ENCODE results near the gene SAP25.
"Not testable (repeated sequence)": the region's sequence is repeated elsewhere in the genome, so short reads cannot be mapped to it uniquely, and the experiment has no call there.

SAP25 gene

DNA sequence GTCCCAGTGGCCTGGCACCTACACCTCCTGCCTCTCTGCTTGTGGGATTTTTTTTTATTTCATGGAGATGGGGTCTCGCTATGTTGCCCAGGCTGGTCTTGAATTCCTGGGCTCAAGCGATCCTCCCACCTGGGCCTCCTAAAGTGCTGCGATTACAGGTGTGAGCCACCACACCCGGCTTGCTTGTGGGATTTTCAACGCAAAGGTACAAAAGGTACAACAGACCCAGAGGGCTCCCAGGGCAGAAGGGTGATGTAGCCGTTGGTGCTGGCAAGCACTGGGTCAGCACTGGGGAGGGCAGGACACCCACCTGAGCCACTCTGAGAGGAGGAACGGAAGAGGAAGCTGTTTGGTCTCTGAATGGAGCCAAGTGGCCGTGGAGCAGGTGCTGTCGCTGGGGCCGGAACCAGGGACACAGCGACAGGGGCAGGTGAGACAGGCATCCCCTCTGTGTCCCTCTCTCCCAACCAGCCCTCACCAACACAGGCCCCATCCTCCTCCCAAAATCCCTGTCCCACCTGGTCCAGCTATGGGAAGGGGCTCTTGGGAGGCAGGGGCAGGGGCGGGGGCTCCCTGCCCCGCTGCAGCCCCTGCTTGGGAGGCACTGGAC, 2.8 kb upstream of the SAP25 start:
- DNase-seq (ENCODE audit: low spot score) = no peak

DNA sequence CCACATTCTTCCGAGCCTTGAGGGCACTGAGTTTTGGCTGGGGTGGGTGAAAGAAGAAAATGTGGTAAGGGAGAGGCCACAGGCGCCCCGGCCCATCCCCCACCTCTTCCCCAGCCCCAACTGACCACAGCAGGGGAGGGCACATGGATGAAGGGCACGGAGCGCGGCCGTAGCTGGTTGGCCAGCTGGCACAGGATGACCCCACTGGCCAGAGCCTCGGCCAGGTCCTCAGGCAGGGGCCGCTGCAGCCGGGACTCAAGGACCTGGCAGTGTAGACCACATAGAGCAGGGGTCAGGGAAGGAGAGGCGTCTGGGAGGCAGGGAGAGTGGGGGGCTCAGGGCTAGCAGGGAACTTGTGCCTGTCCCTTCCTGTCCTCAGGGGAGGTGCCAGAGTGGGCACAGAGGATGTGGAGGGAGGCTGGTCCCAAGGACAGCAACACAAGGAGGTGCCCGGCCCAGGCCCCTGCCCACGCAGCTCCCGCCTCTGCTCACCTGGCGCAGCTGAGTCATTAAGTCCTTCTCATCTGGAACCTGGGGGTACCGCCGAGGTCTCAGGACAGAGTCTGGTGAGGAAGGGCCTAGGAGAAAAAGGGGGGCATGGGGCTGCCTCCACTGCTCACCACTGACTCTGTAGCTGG, 2.2 kb upstream of the SAP25 start:
- DNase-seq (ENCODE audit: low spot score) = no peak

DNA sequence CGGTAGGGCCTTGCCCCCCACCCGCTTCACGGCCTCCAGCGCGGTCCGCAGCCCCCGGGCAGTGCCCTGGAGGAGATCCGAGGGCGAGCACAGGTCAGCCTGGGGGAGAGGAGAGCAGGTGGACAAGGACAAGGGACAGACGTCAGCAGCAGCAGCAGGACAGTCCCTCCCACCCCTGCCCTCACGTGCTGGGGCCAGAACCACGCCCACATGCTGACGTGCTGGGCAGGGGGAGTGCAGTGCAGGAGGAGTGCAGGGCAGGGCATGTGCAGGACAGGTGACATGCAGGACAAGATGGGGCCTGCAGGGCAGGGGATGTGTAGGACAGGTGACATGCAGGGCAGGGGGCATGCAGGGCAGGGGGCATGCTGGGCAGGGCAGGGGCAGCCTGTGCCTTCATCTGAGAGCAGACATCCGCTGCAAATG, 1.5 kb upstream of the SAP25 start:
- no peak for DNase-seq (ENCODE audit: low spot score)

DNA sequence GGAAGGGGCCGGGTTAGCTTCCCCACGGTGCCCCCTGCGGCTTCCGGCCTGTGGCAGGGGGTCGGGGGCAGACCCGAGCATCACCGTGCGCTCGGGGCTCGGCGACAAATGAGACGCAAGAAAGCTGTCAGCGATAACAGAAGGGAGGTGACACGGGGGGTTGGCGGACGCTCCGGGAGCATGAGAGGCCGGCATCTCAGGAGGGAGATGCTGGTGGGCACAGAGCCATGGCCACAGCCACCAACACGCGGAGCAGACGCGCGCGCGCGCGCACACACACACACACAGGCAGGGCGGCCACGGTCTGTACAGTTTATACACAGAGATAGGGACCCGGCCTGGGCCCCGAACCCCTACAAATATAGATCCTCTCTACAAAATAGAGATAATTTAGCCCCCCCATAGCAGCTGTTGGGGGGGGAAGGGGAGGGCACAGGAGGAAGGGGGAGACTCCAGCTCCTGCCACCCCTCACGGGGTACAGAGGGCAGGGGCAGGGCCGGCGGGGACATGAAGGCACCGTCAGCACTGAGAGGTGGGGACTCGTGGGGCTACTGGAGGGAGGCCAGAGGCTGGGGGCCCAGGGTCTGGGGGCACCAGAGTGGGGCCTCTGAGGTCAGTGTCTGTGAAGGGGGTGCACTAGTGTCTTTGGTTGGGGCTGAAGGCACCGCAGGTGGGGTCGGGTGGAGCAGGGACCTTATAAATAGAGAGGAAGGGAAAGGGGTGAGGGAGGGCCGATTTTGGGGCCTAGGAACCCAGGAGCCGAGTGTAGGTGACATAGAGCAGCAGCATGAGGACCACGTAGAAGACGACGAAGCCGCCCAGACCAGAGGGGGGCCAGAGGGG, 884 bp upstream of the SAP25 start:
- DNase-seq (ENCODE audit: low spot score) = no peak

DNA sequence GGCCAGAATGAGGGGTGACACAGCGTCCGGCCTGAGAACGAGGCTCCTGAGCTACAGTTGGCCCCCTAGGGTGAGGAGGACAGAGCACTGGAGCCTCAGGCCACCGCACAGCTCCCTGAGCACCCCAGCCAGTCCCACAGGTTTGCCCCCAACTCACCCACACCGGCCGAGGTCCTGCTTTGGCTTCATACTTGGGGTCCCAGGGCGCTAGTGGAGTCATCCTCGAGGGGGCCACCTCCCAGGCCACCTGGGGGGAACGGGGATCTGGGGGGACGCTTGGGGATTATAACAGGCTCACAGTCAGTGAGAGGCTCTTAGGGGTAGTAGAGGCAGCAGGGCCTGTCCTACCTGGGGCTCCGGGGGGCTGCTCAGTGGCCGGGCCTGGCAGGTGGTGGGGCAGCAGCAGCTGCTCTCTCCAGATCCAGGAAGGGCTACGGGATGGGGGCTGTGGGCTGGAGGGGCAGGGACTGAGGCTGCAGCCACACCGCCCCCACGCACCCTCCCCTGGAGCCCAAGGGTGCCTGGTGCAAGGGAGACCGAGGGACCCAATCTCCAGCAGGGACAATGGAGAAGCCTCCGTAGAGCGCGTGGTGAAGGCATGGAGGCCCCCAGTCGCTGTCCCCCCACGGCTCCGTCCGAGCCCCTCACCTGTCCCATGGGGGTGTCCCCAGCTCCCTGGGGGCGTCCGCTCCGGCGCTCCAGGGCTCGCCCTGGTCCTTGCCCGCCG, 588 bp downstream of the SAP25 start:
- no peak for DNase-seq (ENCODE audit: low spot score)

DNA sequence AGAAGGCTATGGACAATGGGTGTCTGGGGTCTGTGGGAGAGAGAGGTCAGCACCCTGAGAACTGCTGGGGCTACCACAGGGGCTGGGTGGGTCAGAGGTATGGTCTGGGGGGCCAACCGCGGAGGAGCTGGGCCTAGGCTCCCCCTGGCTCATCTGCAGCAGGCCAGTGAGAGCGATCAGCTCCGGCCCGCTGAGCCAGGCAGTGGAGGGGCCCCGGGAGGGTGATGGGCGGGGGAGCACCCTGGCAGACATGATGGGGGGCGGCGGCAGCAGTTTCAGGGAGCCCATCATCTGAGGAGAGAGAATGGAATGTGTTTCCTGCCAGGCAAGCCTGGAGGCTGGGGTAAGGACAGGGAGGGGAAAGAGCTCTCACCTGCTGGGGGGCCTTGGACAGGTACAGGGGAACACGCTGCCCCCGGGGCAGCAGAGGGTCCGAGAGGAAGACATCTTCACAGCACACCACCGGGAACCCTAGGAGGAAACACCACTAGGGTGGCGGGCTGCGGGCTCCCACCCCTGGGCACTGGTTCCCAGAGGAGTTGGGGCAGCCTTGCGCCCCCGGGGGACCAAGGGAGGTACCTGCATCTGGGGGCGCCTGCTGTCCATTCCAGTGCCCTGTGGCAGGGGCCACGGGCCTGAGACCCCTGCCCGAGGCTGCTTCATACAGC, 1.3 kb downstream of the SAP25 start:
- DNase-seq (ENCODE audit: low spot score) = no peak

DNA sequence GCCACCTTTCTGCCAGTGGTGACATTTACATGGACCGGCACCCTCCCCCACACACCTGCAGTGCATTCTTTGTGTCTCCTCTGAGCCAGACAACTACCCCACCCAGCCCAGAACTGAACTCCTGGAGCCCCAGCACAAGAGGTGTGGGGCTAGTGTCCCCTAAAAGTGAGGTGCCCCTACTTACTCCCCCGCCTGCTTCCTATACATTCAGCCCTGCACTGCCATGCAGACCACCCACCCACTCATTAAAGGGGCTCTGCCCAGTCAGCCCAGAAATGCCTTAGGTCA, 1.9 kb downstream of the SAP25 start:
- no peak for DNase-seq (ENCODE audit: low spot score)

DNA sequence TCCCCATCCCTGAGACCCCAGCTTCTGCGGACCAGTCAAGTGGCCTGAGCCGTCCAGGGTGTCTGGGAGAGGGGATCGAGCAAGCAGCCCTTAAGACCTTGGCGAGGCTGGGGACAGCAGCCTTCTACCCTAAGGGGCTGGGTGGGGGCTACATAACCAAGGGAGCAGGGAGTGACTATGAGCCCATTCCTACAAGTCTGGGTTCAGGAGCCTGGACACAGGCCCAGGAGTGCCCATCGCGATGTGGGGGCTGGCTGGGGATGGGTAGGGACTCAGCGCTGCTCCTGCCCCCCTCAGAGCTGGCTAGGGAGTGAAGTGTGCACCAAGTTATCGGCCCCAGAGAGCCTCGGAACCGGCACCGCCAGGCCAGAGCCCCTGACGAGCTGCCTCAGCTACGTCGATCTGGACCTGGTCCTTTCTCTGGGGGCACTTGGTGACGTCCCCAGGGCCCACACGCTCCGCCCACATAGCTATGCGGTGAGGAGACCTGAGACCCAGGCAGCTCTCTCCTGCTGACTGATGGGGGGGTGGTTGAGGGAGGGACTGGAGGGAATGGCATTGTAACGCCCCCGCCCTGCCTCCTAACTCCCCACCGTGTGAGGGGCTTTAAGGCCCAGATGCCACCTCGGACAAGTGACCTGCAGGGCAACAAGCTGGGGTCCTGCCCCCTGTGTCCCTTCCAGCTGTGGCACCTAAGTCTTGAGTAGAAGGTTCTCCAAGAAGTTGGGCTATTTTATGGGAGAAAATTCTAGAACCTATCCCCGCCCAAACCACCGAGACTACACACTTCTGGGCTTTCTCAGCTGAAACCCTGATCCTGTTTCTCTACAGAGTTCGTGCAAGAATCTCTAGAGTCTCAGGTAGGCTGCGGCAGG, 2.5 kb downstream of the SAP25 start:
- DNase-seq (ENCODE audit: low spot score) = no peak

DNA sequence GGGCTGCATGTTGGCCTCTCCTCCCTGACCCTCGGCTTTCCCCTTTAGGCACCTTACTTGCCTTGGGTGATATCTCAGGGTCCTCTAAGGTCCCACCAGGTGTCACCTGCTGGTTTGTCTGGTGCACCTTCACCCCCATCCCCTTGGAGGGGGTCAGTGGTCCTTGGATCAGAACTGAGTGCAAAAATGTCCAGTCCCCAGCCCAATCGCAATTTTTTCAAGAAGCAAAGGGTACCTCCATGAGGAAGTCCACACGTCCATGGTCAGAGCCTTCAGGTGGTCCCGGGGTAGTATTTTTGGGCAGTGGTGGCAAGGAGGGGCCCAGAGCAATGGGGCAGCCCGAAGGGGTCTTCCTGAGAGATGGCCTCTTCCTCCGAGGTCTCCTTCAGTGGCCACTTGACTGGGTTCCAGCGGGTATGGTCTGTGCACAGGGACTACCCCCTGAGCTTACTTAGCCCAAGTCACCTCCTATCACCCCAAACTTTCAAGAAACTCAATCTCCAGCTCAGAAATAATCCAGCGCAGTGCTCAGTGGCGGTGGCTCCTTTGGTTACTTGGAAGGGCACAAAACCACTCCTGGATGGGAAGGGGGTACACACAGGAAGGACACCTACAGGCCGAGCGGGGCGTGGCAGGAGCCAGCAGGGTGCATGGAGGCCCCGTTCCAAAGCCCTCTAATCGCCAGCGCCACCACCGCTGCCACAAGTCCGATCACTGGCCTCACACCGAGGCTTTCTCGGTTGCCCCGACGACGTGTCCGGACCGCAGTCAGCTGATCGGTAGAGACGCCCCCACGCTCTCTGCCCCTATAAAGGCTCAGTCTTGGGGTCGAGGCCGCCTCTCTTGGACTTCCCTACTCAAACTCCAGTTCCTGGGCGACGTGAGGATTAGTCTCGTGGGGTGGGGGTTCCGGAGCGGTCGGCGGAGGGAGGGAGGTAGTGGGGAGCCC, 4.5 kb downstream of the SAP25 start:
- no peak for DNase-seq (ENCODE audit: low spot score)

DNA sequence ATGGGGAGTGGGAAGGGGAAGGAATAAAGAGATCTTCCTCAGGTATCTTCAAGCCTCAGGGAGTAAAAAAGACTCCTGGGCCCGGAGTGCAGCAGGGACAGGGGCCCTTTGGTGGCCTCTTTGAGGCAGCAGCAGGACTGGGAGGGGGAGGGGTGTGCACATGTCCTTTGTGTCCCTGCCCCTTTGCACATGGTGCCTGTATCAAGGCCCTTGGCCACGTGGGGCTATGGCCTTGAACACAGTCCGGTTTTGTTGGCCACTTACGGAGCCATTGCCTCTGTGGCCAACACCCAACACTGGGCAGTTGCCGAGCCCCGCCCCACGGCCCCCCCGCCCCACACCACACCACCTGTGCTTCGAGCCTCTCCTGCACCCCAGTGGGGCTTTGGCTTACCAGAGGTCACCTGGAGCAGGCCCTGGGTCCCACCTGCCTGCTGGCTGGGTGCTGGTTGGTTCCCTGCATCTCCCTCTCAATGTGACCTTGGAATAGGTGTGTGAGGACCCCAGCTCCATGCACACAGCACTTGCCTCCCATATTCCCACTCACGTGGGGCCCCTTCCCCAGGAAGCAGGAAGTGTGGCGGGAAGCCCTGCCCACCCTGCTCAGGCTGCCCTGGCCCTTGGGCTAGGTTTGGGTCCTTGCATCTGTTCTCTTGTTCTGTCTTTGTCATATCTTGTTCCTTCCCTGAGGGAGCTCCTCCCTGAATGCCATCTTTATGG, 5.4 kb downstream of the SAP25 start:
- DNase-seq (ENCODE audit: low spot score) = no peak

DNA sequence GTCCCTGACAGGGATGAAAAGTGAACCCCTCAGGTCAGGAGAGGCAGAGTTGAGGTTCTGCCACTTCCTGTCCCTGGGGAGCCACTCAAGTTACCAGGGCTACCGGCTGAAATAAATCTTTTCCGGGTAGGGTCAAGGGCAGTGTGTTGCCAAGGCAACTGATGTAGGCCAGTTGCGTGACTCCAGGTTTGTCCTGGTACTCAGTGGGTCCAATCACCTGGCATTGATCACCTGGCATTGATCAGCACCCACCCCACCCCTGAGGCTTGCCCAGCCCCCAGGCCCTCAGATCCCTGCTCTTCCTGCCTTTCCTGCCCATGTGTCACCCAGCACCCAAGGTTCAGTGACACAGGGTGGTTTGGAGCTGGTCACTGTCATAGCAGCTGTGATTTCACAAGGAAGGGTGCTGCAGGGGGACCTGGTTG, 5.9 kb downstream of the SAP25 start:
- DNase-seq (ENCODE audit: low spot score) = no peak

DNA sequence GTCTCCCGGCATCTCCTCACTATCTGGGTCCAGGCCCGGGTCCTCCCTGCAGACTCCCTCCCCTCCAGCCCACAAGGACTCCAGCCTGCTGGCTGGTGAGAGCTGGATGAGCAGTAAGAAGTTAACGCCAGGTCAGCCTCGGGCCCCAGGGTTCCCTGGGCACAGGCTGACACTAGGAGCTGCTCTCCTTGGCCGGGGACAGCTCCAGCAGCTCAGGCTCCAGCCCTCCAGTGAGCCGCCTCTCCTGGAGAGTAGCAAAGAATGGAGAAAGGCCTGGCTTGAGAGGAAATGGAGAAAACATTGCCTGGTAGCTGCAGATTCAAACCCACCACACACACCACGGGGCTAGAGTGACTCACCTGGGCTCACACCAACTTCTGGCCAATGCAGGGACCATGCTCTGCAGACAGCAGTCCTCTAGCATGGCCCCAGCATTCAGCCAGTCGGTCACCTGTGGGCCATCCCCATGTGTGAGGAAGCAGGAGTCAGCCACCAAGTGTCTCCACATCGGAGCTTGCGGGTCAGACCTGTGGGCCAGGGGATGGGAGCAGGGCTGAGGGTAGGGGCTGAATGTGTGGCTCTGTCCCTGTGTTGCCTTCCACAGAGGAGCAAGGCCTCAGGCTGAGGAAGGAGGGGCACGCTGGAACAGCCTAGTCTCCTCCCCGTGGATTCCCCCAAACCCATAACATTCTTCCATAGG, 6.5 kb downstream of the SAP25 start:
- DNase-seq (ENCODE audit: low spot score) = no peak

DNA sequence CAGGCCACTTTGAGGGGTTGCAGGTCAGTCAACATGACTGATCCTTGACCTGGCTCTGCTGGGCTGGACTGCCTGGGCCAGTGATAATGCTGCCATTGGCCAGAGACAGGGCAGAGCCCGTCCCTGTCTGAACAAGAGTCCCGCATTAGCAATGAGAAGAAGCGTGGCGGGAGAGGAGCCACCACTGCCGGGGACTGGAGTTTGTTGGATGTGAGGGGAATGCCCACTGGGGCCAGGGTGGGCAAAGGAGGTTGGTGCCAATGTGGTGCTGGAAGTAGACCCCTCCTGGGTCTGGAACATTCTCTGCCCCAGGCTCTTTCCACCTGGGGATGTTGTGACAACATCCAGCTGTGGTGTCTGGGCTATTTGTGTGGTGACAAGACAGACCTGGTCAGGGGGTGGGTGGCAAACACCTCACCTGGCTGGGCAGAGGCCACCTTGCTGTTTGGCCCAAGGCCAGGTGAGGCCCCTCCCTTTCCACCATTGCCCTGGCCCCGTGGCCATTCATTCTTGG, 7.6 kb downstream of the SAP25 start:
- DNase-seq (ENCODE audit: low spot score) = no peak

DNA sequence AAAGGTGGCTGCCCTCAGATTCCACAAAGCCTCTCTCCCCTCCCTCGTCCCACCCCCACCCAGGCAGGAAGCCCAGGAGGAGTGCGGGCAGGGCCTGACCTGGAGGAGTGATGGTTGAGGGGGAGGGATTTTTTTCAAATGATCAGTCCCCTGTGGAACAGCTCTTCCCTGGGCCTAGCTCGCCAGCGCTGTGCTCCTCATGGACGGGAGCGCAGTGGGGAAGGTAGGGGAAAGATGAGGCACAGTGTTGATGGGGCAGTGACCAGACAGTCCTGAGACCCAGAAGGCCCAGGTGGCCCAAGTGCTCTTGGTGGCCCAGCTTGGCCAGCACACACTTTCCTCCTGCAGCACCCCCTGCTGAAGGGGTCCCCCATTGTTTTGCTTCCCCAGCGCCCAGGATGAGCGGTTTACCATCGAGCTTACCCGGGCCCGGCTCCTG, 8.5 kb downstream of the SAP25 start:
- no peak for DNase-seq (ENCODE audit: low spot score)

DNA sequence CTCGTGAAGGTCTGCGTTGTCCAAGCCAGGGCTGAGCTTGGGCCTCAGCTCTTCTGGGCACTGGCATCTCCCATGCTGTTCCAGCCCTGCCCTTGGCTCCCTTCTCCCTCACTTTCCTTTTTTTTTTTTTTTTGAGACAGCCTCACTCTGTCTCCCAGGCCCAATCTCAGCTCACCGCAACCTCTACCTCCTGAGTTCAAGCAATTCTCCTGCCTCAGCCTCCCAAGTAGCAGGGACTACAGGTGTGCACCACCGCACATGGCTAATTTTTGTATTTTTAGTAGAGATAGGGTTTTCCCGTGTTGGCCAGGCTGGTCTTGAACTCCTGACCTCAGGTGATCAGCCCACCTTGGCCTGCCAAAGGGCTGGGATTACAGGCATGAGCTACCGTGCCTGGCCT, 9.3 kb downstream of the SAP25 start:
- not testable (repeated sequence) for DNase-seq (ENCODE audit: low spot score)

DNA sequence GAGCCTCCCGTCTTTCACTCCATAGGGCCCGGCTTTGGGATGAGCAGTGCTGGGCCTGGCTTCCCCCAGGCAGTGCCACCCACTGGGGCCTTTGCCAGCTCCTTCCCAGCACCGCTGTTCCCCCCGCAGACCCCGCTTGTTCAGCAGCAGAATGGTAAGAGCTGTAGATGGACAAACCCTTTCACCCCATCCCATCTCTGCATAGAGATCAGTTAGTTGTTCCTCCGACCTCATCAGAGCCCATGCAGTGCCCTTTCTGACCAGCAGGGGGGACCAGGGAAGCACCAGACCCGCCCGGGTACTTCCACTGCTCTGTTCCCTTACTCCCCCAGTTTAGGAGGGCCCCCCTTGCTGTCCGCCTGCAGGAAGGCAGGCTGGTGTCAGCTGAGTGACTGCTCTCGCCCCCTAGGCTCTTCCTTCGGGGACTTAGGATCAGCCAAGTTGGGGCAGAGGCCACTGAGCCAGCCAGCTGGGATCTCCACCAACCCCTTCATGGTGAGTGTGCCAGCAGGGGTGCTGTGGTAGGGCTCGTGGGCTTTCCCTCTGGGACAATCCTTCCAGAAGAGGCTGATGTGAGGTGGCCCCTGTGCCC, 9.8 kb downstream of the SAP25 start:
- peak; percentile 62 for DNase-seq (ENCODE audit: low spot score)

DNA sequence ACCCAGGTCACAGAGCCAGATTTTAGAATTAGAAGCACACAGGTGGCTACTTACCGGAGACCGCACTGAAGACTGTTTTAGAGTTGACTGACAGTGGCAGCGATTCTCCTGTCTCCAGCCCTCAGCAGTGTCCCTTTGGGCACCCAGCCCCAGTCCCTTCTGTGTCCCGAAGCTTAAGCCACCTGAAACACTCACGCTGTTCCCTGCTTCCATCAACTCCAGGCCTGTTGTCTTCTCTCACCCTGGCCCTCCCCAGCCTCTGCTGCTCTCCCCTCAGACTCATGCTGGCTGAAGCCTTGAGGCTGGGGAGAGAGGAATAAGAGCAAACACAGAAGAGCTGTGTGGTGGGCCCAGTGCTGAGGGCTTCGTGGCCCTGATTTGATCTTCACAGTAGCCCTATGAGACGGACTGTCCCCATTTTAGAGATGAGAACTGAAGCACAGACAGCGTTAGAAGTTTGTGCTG, 10.6 kb downstream of the SAP25 start:
- DNase-seq (ENCODE audit: low spot score) = no peak

Data from SK-N-DZ (cell line).